ENCODE data around the gene OBP2B.

Gene OBP2B

GRCh38 chr9:133250741-133251170 is 41.7 kb upstream of the OBP2B start:
- H3K36me3 ChIP-seq (ENCODE audit: control insufficient read depth, low read depth, low read length): no peaks in the 10 kb centered on the region
- no peak overlapping the region for H3K27ac ChIP-seq (ENCODE audit: low read length)
- H3K4me3 ChIP-seq (ENCODE audit: low read length): no peak overlapping the region
- H3K9me3 ChIP-seq (ENCODE audit: control insufficient read depth, low read depth, low read length): no peaks in the 10 kb centered on the region
- no peaks in the 10 kb centered on the region for H3K4me1 ChIP-seq (ENCODE audit: control insufficient read depth, low read depth, low read length)
- H3K9ac ChIP-seq (ENCODE audit: low read length): no peak overlapping the region
- no peaks in the 10 kb centered on the region for H3K27me3 ChIP-seq (ENCODE audit: control insufficient read depth, insufficient read depth, low read length)

GRCh38 chr9:133249337-133249736 is 40.3 kb upstream of the OBP2B start:
- H3K27ac ChIP-seq (ENCODE audit: low read length): no peak overlapping the region
- no peak overlapping the region for H3K4me3 ChIP-seq (ENCODE audit: low read length)
- no peaks in the 10 kb centered on the region for H3K4me1 ChIP-seq (ENCODE audit: control insufficient read depth, low read depth, low read length)
- no peaks in the 10 kb centered on the region for H3K9me3 ChIP-seq (ENCODE audit: control insufficient read depth, low read depth, low read length)
- H3K9ac ChIP-seq (ENCODE audit: low read length): no peak overlapping the region
- H3K36me3 ChIP-seq (ENCODE audit: control insufficient read depth, low read depth, low read length): no peaks in the 10 kb centered on the region
- no peaks in the 10 kb centered on the region for H3K27me3 ChIP-seq (ENCODE audit: control insufficient read depth, insufficient read depth, low read length)

- Histone ChIP-seq H3K4me3 (ENCODE audit: low read length) (no peak overlapping the region), H3K27ac (ENCODE audit: low read length) (no peak overlapping the region), H3K9me3 (ENCODE audit: control insufficient read depth, low read depth, low read length) (no peaks in the 10 kb centered on the region), H3K36me3 (ENCODE audit: control insufficient read depth, low read depth, low read length) (no peaks in the 10 kb centered on the region), H3K9ac (ENCODE audit: low read length) (no peak overlapping the region), H3K4me1 (ENCODE audit: control insufficient read depth, low read depth, low read length) (no peaks in the 10 kb centered on the region), H3K27me3 (ENCODE audit: control insufficient read depth, insufficient read depth, low read length) (no peaks in the 10 kb centered on the region)
These were observed 39.8 kb upstream of the OBP2B start for GRCh38 chr9:133248726-133249295.

GRCh38 chr9:133247632-133248031 is 38.6 kb upstream of the OBP2B start:
- no peaks in the 10 kb centered on the region for H3K36me3 ChIP-seq (ENCODE audit: control insufficient read depth, low read depth, low read length)
- H3K4me1 ChIP-seq (ENCODE audit: control insufficient read depth, low read depth, low read length): no peaks in the 10 kb centered on the region
- no peak overlapping the region for H3K27ac ChIP-seq (ENCODE audit: low read length)
- H3K4me3 ChIP-seq (ENCODE audit: low read length): no peak overlapping the region
- no peaks in the 10 kb centered on the region for H3K27me3 ChIP-seq (ENCODE audit: control insufficient read depth, insufficient read depth, low read length)
- no peak overlapping the region for H3K9ac ChIP-seq (ENCODE audit: low read length)
- no peaks in the 10 kb centered on the region for H3K9me3 ChIP-seq (ENCODE audit: control insufficient read depth, low read depth, low read length)

GRCh38 chr9:133246991-133247390 is 37.9 kb upstream of the OBP2B start:
- Histone ChIP-seq H3K27me3 (ENCODE audit: control insufficient read depth, insufficient read depth, low read length) (no peaks in the 10 kb centered on the region), H3K27ac (ENCODE audit: low read length) (no peak overlapping the region), H3K9ac (ENCODE audit: low read length) (no peak overlapping the region), H3K9me3 (ENCODE audit: control insufficient read depth, low read depth, low read length) (no peaks in the 10 kb centered on the region), H3K4me3 (ENCODE audit: low read length) (no peak overlapping the region), H3K36me3 (ENCODE audit: control insufficient read depth, low read depth, low read length) (no peaks in the 10 kb centered on the region), H3K4me1 (ENCODE audit: control insufficient read depth, low read depth, low read length) (no peaks in the 10 kb centered on the region)

- Histone ChIP-seq H3K36me3 (ENCODE audit: control insufficient read depth, low read depth, low read length) (no peaks in the 10 kb centered on the region), H3K9me3 (ENCODE audit: control insufficient read depth, low read depth, low read length) (no peaks in the 10 kb centered on the region), H3K4me1 (ENCODE audit: control insufficient read depth, low read depth, low read length) (no peaks in the 10 kb centered on the region), H3K4me3 (ENCODE audit: low read length) (no peak overlapping the region), H3K27me3 (ENCODE audit: control insufficient read depth, insufficient read depth, low read length) (no peaks in the 10 kb centered on the region), H3K27ac (ENCODE audit: low read length) (no peak overlapping the region), H3K9ac (ENCODE audit: low read length) (no peak overlapping the region)
These were observed 37.5 kb upstream of the OBP2B start for GRCh38 chr9:133246562-133246961.

GRCh38 chr9:133242991-133243390 is 33.9 kb upstream of the OBP2B start:
- no peaks in the 10 kb centered on the region for H3K36me3 ChIP-seq (ENCODE audit: control insufficient read depth, low read depth, low read length)
- no peaks in the 10 kb centered on the region for H3K9me3 ChIP-seq (ENCODE audit: control insufficient read depth, low read depth, low read length)
- no peak overlapping the region for H3K9ac ChIP-seq (ENCODE audit: low read length)
- H3K4me1 ChIP-seq (ENCODE audit: control insufficient read depth, low read depth, low read length): no peaks in the 10 kb centered on the region
- H3K4me3 ChIP-seq (ENCODE audit: low read length): no peak overlapping the region
- no peak overlapping the region for H3K27ac ChIP-seq (ENCODE audit: low read length)
- H3K27me3 ChIP-seq (ENCODE audit: control insufficient read depth, insufficient read depth, low read length): peaks cover 1% of the 10 kb centered on the region

GRCh38 chr9:133242241-133242640 is 33.2 kb upstream of the OBP2B start:
- no peak overlapping the region for H3K27ac ChIP-seq (ENCODE audit: low read length)
- H3K9me3 ChIP-seq (ENCODE audit: control insufficient read depth, low read depth, low read length): no peaks in the 10 kb centered on the region
- H3K27me3 ChIP-seq (ENCODE audit: control insufficient read depth, insufficient read depth, low read length): peaks cover 9% of the 10 kb centered on the region

GRCh38 chr9:133239533-133240090 is 30.6 kb upstream of the OBP2B start:
- Histone ChIP-seq H3K4me3 (ENCODE audit: low read length) (no peak overlapping the region), H3K36me3 (ENCODE audit: control insufficient read depth, low read depth, low read length) (no peaks in the 10 kb centered on the region), H3K27me3 (ENCODE audit: control insufficient read depth, insufficient read depth, low read length) (peaks cover 17% of the 10 kb centered on the region), H3K4me1 (ENCODE audit: control insufficient read depth, low read depth, low read length) (no peaks in the 10 kb centered on the region), H3K9ac (ENCODE audit: low read length) (no peak overlapping the region), H3K27ac (ENCODE audit: low read length) (no peak overlapping the region), H3K9me3 (ENCODE audit: control insufficient read depth, low read depth, low read length) (no peaks in the 10 kb centered on the region)

More at GRCh38 chr9:133242241-133242640, 33.2 kb upstream of the OBP2B start:
- Histone ChIP-seq H3K4me3 (ENCODE audit: low read length) (no peak overlapping the region), H3K4me1 (ENCODE audit: control insufficient read depth, low read depth, low read length) (no peaks in the 10 kb centered on the region), H3K36me3 (ENCODE audit: control insufficient read depth, low read depth, low read length) (no peaks in the 10 kb centered on the region), H3K9ac (ENCODE audit: low read length) (no peak overlapping the region)

GRCh38 chr9:133238851-133239532 is 29.9 kb upstream of the OBP2B start:
- Histone ChIP-seq H3K9me3 (ENCODE audit: control insufficient read depth, low read depth, low read length) (no peaks in the 10 kb centered on the region), H3K9ac (ENCODE audit: low read length) (no peak overlapping the region), H3K27me3 (ENCODE audit: control insufficient read depth, insufficient read depth, low read length) (peaks cover 17% of the 10 kb centered on the region), H3K4me1 (ENCODE audit: control insufficient read depth, low read depth, low read length) (no peaks in the 10 kb centered on the region), H3K4me3 (ENCODE audit: low read length) (peak overlapping the region; percentile 63), H3K27ac (ENCODE audit: low read length) (no peak overlapping the region), H3K36me3 (ENCODE audit: control insufficient read depth, low read depth, low read length) (no peaks in the 10 kb centered on the region)

GRCh38 chr9:133238272-133238850 is 29.3 kb upstream of the OBP2B start:
- Histone ChIP-seq H3K9ac (ENCODE audit: low read length) (no peak overlapping the region), H3K4me1 (ENCODE audit: control insufficient read depth, low read depth, low read length) (no peaks in the 10 kb centered on the region), H3K4me3 (ENCODE audit: low read length) (peak overlapping the region; percentile 63), H3K9me3 (ENCODE audit: control insufficient read depth, low read depth, low read length) (no peaks in the 10 kb centered on the region), H3K36me3 (ENCODE audit: control insufficient read depth, low read depth, low read length) (no peaks in the 10 kb centered on the region), H3K27me3 (ENCODE audit: control insufficient read depth, insufficient read depth, low read length) (peaks cover 17% of the 10 kb centered on the region), H3K27ac (ENCODE audit: low read length) (no peak overlapping the region)

Measured in iPS-18a (cell line).